DND-41 (cell line): ENCODE measurements around the gene ZNF585A.
"Not testable (repeated sequence)": the region's sequence is repeated elsewhere in the genome, so short reads cannot be mapped to it uniquely, and the experiment has no call there.

Source experiments
- ATAC-seq: fragments of 200-7000 bp; cut with Tn5 transposase; 3 replicates; pipeline ENCODE4 v1.9.1; 2021; ENCODE audit warnings: low read depth; ENCODE audit not compliant: insufficient read depth
- DNase-seq: peaks from one replicate; pipeline ENCODE4 v3.0.0-alpha.2; 2020
- H2AFZ ChIP-seq: 2 replicates; pipeline ENCODE4 v1.6.0; 2012; ENCODE audit warnings: low read depth, low read length
- H3K27ac ChIP-seq: 2 replicates; pipeline ENCODE4 v1.5.1; 2012; ENCODE audit warnings: low read length, inconsistent platforms
- H3K27me3 ChIP-seq: fragments of 200-600 bp; sonication (generic); 2 replicates; pipeline ENCODE4 v1.6.0; 2012; ENCODE audit warnings: low read length, mild to moderate bottlenecking, inconsistent platforms; ENCODE audit not compliant: insufficient read depth, poor library complexity
- H3K36me3 ChIP-seq: 2 replicates; pipeline ENCODE4 v1.5.1; 2012; ENCODE audit warnings: low read length, inconsistent platforms; ENCODE audit not compliant: insufficient read depth
- H3K4me1 ChIP-seq: 2 replicates; pipeline ENCODE4 v1.5.1; 2012; ENCODE audit warnings: mild to moderate bottlenecking, low read length; ENCODE audit not compliant: insufficient read depth
- H3K4me2 ChIP-seq: 2 replicates; pipeline ENCODE4 v1.6.0; 2012; ENCODE audit warnings: mild to moderate bottlenecking, moderate library complexity, low read length, inconsistent platforms; ENCODE audit not compliant: insufficient read depth
- H3K4me3 ChIP-seq, 2 experiments: fragments of 200-600 bp in 1 of 2; shearing (Covaris generic) in 1 of 2; 2 replicates each; pipeline ENCODE4 v1.5.1; 2012 to 2016; ENCODE audit warnings: inconsistent platforms in 2 of 2, low read length in 2 of 2, mild to moderate bottlenecking in 2 of 2, low read depth in 1 of 2, moderate library complexity in 1 of 2
- H3K79me2 ChIP-seq: 2 replicates; pipeline ENCODE4 v1.6.0; 2012; ENCODE audit warnings: low read length, inconsistent platforms; ENCODE audit not compliant: insufficient read depth
- H3K9ac ChIP-seq: 2 replicates; pipeline ENCODE4 v1.6.0; 2012; ENCODE audit warnings: low read depth, mild to moderate bottlenecking, inconsistent platforms, low read length, moderate library complexity
- H3K9me3 ChIP-seq: 2 replicates; pipeline ENCODE4 v1.5.1; 2012; ENCODE audit warnings: low read length, moderate library complexity, mild to moderate bottlenecking, inconsistent platforms; ENCODE audit not compliant: insufficient read depth, severe bottlenecking
- H4K20me1 ChIP-seq: 2 replicates; pipeline ENCODE4 v1.6.0; 2012; ENCODE audit warnings: low read length; ENCODE audit not compliant: insufficient read depth
- CTCF ChIP-seq: IDR thresholded peaks from 2 replicates; pipeline ENCODE4 v1.5.1; 2012; ENCODE audit warnings: borderline replicate concordance, low read length, moderate library complexity, mild to moderate bottlenecking; ENCODE audit not compliant: poor library complexity, severe bottlenecking; ENCODE audit errors: extremely low read depth
- EZH2 ChIP-seq: IDR thresholded peaks from 3 replicates; pipeline ENCODE4 v1.6.1; 2012; ENCODE audit warnings: borderline replicate concordance, low read depth, mild to moderate bottlenecking, moderate library complexity, low read length, inconsistent platforms; ENCODE audit not compliant: severe bottlenecking

The ZNF585A gene

GRCh38 chr19:37197768-37198167, 25.3 kb upstream of the ZNF585A start:
- no peak overlapping the region for H3K9ac ChIP-seq
- TF ChIP-seq EZH2, result no peak
- no peak for TF ChIP-seq CTCF
- no peak for DNase-seq
- H2AFZ ChIP-seq, result no peak overlapping the region
- H3K4me2 ChIP-seq, result no peak overlapping the region
- ATAC-seq, result no peak
- H3K27me3 ChIP-seq, result no peaks in the 10 kb centered on the region
- H3K4me3 ChIP-seq, result no peak overlapping the region
- H4K20me1 ChIP-seq, result no peaks in the 10 kb centered on the region
- H3K36me3 ChIP-seq, result peaks cover 37% of the 10 kb centered on the region
- no peaks in the 10 kb centered on the region for H3K9me3 ChIP-seq
- no peak overlapping the region for H3K27ac ChIP-seq
- no peaks in the 10 kb centered on the region for H3K4me1 ChIP-seq
- no peaks in the 10 kb centered on the region for H3K79me2 ChIP-seq

- H3K36me3 ChIP-seq, result peaks cover 32% of the 10 kb centered on the region
- not testable (repeated sequence) for H2AFZ ChIP-seq, DNase-seq, H3K79me2 ChIP-seq, H3K4me3 ChIP-seq, H3K27ac ChIP-seq, H3K9me3 ChIP-seq, H3K9ac ChIP-seq, H3K27me3 ChIP-seq, H3K4me2 ChIP-seq, H4K20me1 ChIP-seq, ATAC-seq, H3K4me1 ChIP-seq
These were observed 24.6 kb upstream of the ZNF585A start for GRCh38 chr19:37197115-37197514.

- H4K20me1 ChIP-seq, H2AFZ ChIP-seq, DNase-seq, H3K9ac ChIP-seq, H3K27ac ChIP-seq, ATAC-seq, H3K9me3 ChIP-seq, H3K4me3 ChIP-seq, H3K4me2 ChIP-seq, H3K4me1 ChIP-seq, H3K79me2 ChIP-seq, H3K27me3 ChIP-seq: not testable (repeated sequence)
- H3K36me3 ChIP-seq, result peaks cover 40% of the 10 kb centered on the region
These were observed 22.8 kb upstream of the ZNF585A start for GRCh38 chr19:37195248-37195647.

- not testable (repeated sequence) for H3K4me2 ChIP-seq, H3K4me1 ChIP-seq, H3K79me2 ChIP-seq, H2AFZ ChIP-seq, H3K4me3 ChIP-seq, H4K20me1 ChIP-seq, H3K27me3 ChIP-seq, ATAC-seq, H3K9ac ChIP-seq, H3K27ac ChIP-seq, DNase-seq
- H3K36me3 ChIP-seq, result peaks cover 55% of the 10 kb centered on the region
- peaks cover 45% of the 10 kb centered on the region for H3K9me3 ChIP-seq
These were observed 13.6 kb upstream of the ZNF585A start for GRCh38 chr19:37186071-37186470.

- Histone ChIP-seq H3K9ac (no peak overlapping the region), H3K4me2 (no peak overlapping the region), H4K20me1 (no peaks in the 10 kb centered on the region), H2AFZ (no peak overlapping the region), H3K79me2 (peaks cover 5% of the 10 kb centered on the region; the same call in 1 of the 2 replicates), H3K4me1 (no peaks in the 10 kb centered on the region), H3K4me3 (no peak overlapping the region), H3K36me3 (peaks cover 81% of the 10 kb centered on the region), H3K27me3 (no peaks in the 10 kb centered on the region), H3K9me3 (peaks cover 9% of the 10 kb centered on the region), H3K27ac (no peak overlapping the region)
- ATAC-seq, result no peak
- no peak for TF ChIP-seq EZH2
- no peak for TF ChIP-seq CTCF
- no peak for DNase-seq
These were observed 6.9 kb downstream of the ZNF585A start for GRCh38 chr19:37165635-37166034.
